ENCODE measurements around the gene ELMO1.

The ELMO1 gene

DNA sequence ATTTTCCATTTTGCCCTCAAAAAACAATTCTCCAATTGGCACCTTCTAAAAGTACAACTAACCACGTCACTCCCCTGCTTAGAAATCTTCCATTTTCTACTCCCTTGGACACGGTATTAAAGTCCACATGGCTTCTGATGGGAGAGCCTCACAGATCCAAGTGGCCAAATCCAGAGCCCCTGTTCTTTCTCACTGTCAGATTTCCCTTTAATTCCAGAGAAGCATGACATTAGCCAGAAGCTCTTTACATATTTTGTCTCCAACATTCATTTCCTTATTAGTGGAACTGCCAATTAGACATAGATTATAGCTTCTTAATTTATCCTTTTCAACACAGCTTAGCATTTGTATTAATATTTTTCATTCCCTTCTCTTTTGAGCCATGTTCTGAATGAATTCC, 118.7 kb downstream of the ELMO1 start:
- no peaks in the 10 kb centered on the region for H3K9me3 Mint-ChIP-seq
- H3K27me3 Mint-ChIP-seq = no peaks in the 10 kb centered on the region
- no peak for ATAC-seq
- no peak overlapping the region for H3K4me3 Mint-ChIP-seq
- H3K4me1 Mint-ChIP-seq = peaks cover 61% of the 10 kb centered on the region
- peak overlapping the region; percentile 51 for H3K27ac Mint-ChIP-seq
- peaks cover 65% of the 10 kb centered on the region for H3K36me3 Mint-ChIP-seq

DNA sequence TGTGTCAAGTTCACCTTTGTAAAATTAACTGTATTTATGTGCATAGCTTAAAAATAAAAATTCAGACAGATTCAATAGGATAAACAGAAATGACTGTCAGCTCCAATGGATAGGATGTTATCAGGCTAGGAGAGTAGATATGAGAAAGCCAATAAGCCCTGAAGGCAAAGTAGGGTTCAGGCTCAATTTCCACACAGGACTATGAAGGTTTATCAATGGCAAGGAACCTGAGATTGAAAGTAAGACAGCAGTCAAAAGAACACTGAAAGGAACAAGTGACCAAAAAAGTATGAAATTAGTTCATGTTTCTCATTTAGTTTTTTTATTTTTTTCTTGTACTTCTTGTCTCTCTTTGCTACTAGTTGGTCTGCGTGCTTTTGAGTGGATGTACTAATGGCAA, 121.4 kb downstream of the ELMO1 start:
- Mint-ChIP-seq H3K4me1 (peaks cover 46% of the 10 kb centered on the region), H3K9me3 (no peaks in the 10 kb centered on the region), H3K27ac (peak overlapping the region; percentile 61), H3K36me3 (peaks cover 63% of the 10 kb centered on the region), H3K4me3 (no peak overlapping the region), H3K27me3 (no peaks in the 10 kb centered on the region)
- no peak for ATAC-seq

DNA sequence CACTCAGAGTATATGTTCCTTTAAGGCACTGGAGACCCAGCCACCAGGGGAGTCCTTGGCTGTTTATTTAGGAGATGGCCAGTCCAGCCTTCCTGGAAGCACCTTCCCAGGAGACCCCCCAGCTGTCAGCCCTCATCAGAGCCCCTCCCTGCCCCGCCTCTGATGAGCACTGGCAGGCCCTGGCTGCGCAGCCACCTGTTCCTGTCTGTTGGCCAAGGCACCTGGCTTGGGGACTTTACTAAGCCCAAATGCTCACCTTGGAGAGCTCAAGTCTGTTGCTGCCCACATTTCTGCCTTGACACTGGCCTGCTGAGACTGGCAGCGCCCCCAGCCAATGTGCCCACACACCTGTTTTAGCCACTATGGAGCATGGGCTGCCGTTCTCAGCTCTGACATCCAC, 124.7 kb downstream of the ELMO1 start:
- H3K36me3 Mint-ChIP-seq = peaks cover 35% of the 10 kb centered on the region
- H3K9me3 Mint-ChIP-seq = no peaks in the 10 kb centered on the region
- H3K4me3 Mint-ChIP-seq = no peak overlapping the region
- ATAC-seq = no peak
- H3K27me3 Mint-ChIP-seq = no peaks in the 10 kb centered on the region
- no peak overlapping the region for H3K27ac Mint-ChIP-seq
- H3K4me1 Mint-ChIP-seq = peaks cover 19% of the 10 kb centered on the region

DNA sequence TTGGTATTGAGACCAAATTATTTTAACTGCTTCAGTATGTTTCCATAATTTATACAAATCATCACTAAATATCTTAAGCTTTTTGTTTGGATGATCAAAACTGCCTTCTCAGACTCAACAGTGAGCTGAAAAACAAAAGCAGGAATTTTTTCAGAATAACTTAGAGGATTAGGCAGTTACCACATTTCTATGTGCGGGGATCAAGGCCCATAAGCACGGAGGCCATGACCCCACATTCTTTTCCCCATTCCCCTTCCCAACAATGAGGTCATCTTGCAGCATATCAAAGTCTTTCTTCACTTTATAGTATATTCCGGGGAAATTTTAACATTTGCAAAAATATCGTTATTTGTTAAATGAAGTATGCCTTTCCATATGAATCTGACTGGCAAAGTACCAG, 125.8 kb downstream of the ELMO1 start:
- H3K36me3 Mint-ChIP-seq = peaks cover 28% of the 10 kb centered on the region
- H3K27ac Mint-ChIP-seq = no peak overlapping the region
- H3K9me3 Mint-ChIP-seq = no peaks in the 10 kb centered on the region
- peaks cover 13% of the 10 kb centered on the region for H3K4me1 Mint-ChIP-seq
- H3K27me3 Mint-ChIP-seq = no peaks in the 10 kb centered on the region
- ATAC-seq = no peak
- H3K4me3 Mint-ChIP-seq = no peak overlapping the region

DNA sequence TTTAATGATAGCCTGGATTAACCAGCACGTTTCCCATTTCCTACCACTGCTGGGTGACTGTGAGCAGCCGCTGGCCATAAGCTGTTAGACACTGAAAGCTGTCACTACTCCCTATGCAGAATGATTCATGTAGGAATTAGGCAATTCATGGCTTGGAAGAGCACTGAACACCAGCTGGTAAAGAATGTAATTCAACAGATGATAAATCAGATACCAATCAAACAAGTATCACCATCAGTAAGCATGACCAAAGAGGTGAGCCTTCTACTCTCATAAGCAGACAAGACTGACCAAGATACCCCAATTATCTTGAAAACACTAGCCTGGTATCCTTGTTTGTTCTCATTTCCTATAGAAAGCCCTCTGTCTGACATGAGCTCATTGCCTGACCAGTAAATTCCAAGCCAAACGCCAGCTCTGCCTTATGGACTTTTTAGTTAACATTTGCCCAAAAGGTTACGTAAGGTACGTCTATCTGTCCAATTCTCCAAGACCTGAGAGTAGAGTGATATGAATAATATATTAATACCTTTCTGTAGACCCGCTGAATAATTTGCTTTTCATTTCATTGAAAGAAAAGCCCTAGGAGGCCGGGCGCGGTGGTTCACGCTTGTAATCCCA, 127.7 kb downstream of the ELMO1 start:
- Mint-ChIP-seq H3K27ac (no peak overlapping the region), H3K27me3 (no peaks in the 10 kb centered on the region), H3K4me3 (no peak overlapping the region), H3K36me3 (peaks cover 31% of the 10 kb centered on the region), H3K9me3 (no peaks in the 10 kb centered on the region), H3K4me1 (peaks cover 16% of the 10 kb centered on the region)
- ATAC-seq = no peak

DNA sequence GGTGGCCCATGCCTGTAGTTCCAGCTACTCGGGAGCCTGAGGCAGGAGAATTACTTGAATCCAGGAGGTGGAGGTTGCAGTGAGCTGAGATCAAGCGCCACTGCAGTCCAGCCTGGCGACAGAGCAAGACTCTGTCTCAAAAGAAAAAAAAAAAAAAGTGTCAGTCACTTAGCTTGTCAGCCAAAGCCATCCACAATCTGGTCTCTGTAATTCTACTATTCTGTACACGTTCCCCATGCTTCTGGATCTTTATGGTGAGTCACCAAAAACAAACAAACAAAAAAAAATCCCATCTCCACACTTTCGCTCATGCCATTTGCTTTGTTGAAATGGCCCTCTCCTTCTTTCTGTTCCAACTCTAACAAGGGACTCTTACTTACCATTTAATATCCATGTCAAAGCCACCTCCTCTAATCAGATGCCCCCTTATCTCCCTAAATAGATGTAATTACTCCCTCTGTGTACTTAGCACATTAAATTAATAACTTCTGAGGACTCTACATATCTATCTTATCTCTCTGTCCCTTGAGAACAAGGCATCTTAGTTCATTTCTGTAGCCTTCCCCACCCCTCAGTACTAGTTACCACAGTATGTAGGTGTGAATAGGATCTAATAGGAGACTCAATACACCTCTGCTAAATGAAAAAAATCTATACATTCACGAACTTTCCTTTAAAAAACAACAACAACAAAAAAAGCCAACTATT, 128.4 kb downstream of the ELMO1 start:
- Mint-ChIP-seq H3K4me1 (peaks cover 17% of the 10 kb centered on the region), H3K4me3 (no peak overlapping the region), H3K27ac (no peak overlapping the region), H3K27me3 (no peaks in the 10 kb centered on the region), H3K9me3 (no peaks in the 10 kb centered on the region), H3K36me3 (peaks cover 24% of the 10 kb centered on the region)
- no peak for ATAC-seq

DNA sequence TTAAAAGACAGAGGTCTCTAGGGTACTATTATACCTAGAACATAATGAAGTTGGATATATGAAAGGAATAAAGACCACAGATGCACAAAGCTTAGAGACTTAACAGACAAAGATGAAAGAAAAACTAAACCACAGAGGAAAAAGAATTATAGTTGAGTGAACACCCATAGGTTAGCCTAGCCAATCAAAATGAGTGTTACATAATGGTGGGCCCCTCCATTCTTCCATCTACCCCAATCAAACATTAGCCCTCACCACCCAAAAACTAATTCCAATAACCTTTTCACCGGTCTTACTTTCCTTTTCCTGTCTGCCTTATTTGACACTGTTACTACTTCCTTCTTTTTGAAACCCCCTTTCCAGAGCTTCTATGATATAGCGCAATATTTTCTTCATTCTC, 130.1 kb downstream of the ELMO1 start:
- peaks cover 21% of the 10 kb centered on the region for H3K4me1 Mint-ChIP-seq
- H3K4me3 Mint-ChIP-seq = no peak overlapping the region
- ATAC-seq = no peak
- peaks cover 20% of the 10 kb centered on the region for H3K36me3 Mint-ChIP-seq
- no peaks in the 10 kb centered on the region for H3K27me3 Mint-ChIP-seq
- H3K27ac Mint-ChIP-seq = no peak overlapping the region
- H3K9me3 Mint-ChIP-seq = no peaks in the 10 kb centered on the region

DNA sequence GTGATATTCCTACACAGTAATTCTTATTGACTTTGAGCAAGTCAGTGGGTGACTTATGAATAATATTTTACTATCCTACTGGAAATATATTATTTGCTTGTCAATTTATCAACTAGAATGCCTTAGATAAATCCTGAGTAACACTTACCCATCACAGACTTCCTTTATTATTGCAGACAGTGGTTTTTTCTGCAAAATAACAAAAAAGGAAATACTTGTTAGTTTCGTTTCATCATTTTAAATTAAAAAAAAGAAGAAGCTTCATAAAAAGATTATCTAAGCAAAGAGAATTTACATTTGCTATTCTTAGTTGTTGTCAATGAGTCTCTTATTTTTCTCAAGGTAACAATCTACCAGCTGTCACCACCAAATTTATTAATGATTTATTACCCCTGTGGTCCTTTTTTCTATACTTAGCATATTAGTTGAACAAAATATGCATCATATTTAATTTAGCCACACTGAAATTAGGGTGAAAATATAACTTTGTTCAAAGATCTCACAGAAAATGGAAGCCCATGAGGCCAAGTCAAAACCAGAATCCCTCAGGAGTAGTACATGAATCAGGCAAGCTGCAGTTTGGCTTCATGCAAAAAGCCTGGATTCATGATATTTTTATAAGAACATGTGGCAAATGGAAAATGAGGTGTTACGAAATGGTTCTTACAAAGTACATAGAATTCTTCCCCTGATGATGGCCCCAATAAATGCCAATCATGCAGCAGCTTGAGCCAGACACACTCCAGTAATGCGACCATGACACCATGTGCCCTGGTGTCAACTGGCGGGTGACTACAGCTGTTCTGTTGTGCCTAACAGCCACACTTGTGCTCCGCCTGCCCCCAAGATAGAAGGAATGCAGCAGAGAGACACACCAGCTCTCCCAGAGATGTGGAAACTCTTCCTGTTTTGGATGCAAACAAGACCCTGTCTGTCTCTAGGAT, 132.6 kb downstream of the ELMO1 start:
- no peak overlapping the region for H3K4me3 Mint-ChIP-seq

DNA sequence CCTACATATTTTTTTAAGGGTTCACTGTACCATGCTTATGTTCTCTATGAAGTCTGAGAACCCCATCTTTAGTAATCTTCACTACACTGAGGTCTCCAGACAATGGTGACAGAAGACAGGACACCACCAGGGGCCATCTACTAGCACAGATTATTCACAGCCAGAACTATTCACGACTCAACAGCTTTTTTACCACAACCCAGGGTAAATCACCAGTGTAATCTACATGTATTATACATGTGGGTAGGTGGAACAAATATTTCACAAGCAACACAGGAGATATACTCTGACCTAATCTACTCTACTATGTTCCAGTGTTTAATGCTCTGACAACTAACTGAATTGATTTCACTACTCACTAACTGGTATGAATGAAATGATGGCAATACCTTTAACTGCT, 136.1 kb downstream of the ELMO1 start:
- Mint-ChIP-seq H3K4me1 (peaks cover 69% of the 10 kb centered on the region), H3K4me3 (no peak overlapping the region), H3K27me3 (no peaks in the 10 kb centered on the region), H3K27ac (peak overlapping the region; percentile 65), H3K9me3 (no peaks in the 10 kb centered on the region), H3K36me3 (peaks cover 59% of the 10 kb centered on the region)
- no peak for ATAC-seq

More for the DNA sequence above, 132.6 kb downstream of the ELMO1 start:
- no peak for ATAC-seq
- Mint-ChIP-seq H3K4me1 (peaks cover 42% of the 10 kb centered on the region), H3K27me3 (no peaks in the 10 kb centered on the region), H3K9me3 (no peaks in the 10 kb centered on the region), H3K36me3 (peaks cover 30% of the 10 kb centered on the region), H3K27ac (peak overlapping the region; percentile 38)

DNA sequence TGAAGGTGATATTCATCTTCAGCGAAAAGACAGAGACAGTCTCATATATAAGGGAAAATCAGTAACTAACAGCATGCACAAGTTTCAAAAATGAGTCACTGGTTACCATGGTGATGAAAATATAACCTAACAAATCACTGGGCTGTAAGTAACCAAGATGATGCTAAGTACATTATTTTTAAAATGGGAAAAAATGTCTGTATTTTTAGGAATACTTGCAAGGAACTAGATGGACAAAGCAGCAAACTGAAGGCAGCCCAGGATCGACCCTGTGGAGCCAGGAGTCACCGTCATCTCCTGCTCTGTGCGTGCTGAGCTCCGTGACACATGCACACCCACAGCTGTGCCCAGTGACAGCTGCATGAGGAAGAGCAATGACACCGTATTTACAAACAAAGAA, 137.3 kb downstream of the ELMO1 start:
- peaks cover 58% of the 10 kb centered on the region for H3K4me1 Mint-ChIP-seq
- no peaks in the 10 kb centered on the region for H3K27me3 Mint-ChIP-seq
- no peaks in the 10 kb centered on the region for H3K9me3 Mint-ChIP-seq
- H3K36me3 Mint-ChIP-seq = peaks cover 62% of the 10 kb centered on the region
- no peak overlapping the region for H3K4me3 Mint-ChIP-seq
- peak; percentile 83 for ATAC-seq
- peak overlapping the region; percentile 69 for H3K27ac Mint-ChIP-seq

DNA sequence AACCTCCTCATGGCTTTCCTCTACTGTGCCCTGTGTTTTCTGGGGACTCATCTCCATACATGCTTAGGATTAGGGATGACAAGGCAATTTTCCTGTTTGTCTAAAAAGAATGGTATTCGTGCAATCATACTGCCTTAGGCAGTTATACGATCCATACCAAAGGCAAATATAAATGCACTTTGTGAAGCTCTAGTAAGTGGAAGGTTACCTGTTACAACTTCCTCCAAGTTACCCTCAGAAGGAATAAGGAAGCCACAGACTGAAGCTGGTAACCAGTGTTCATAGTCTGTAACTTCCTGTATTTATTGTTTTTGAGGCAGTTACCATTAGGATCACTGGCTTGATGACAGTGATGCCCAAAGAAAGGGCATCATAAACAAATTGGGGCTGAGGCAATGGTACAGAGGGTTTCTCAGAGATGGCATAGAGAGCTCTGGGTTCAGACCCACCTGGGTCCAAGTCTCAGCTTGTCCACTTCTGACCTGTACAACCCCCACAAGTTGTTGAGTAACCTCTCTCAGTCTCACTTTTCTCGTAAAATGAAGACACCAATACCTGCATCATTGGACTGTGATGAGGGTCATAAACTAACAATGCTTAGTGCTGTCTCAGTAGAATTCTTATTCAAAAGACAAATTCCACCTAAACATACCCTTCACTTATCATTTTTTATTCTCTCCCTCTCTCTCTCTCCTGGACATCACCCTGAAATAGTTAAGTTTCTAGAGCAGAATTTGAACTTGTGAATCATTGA, 138.2 kb downstream of the ELMO1 start:
- Mint-ChIP-seq H3K36me3 (peaks cover 69% of the 10 kb centered on the region), H3K27me3 (no peaks in the 10 kb centered on the region), H3K4me3 (no peak overlapping the region), H3K4me1 (peaks cover 53% of the 10 kb centered on the region), H3K9me3 (no peaks in the 10 kb centered on the region), H3K27ac (peak overlapping the region; percentile 69)
- ATAC-seq = peak; percentile 82

DNA sequence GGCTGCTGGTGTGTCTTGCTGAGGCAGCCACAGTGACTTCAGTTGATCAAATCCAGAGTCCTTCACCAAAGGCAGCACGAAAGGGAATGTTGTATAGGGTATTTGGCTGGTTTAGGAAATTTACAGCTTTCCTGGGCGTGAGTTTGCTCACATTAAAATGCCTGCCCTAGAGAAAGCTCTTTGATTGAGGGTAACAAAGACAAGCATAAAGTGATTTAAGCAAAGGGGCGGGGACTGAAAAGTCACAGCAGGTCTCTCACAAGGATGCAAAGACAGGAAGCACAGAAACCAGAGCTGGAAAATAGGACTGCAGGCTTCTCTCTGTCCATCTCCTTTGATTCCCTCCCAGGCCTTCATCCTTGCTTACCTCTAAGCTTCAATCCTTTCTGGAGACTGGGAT, 139.2 kb downstream of the ELMO1 start:
- H3K27me3 Mint-ChIP-seq = no peaks in the 10 kb centered on the region
- H3K27ac Mint-ChIP-seq = peak overlapping the region; percentile 22
- peaks cover 77% of the 10 kb centered on the region for H3K36me3 Mint-ChIP-seq
- no peak overlapping the region for H3K4me3 Mint-ChIP-seq
- no peaks in the 10 kb centered on the region for H3K9me3 Mint-ChIP-seq
- H3K4me1 Mint-ChIP-seq = peaks cover 53% of the 10 kb centered on the region
- no peak for ATAC-seq

DNA sequence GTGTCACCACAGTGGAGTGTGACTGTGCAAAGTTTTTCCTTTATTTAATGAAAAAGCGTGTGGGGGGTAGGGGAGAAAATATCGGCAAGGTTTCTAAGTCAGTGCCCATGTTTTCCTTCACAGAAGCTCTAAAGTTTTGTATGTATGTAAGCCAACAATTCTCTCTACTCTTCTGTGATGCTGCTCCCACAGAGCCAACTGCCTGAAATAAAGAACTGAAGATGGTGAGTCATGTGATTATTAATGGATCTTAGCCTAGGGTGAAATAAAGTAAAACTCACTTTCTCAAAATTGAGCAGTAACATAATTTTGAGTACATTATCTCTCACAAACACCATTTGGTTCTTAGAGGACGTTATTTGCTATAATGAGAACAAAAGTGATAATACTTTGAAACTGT, 143.7 kb downstream of the ELMO1 start:
- ATAC-seq = no peak
- Mint-ChIP-seq H3K27ac (no peak overlapping the region), H3K4me1 (peaks cover 29% of the 10 kb centered on the region), H3K36me3 (peaks cover 88% of the 10 kb centered on the region), H3K9me3 (no peaks in the 10 kb centered on the region), H3K27me3 (no peaks in the 10 kb centered on the region), H3K4me3 (no peak overlapping the region)

DNA sequence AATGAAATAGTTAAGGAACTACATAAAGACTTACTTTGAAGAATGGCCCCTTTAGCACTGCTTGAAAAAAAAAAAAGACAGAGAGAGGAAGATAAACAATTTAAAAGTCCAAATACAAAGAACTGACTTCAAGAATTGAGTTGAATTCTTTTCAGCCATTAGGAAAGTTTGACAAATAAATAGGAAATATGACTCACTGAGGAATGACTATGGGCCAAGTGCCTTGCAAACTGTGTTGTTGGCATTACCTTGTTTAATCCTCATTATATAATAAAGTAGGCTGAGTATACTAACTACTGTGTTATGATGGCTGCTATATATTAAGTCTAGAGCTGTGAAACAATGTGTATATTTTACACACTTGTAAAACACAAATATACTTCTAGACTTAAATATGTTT, 151.1 kb downstream of the ELMO1 start:
- no peak overlapping the region for H3K27ac Mint-ChIP-seq
- no peaks in the 10 kb centered on the region for H3K27me3 Mint-ChIP-seq
- peaks cover 14% of the 10 kb centered on the region for H3K4me1 Mint-ChIP-seq
- no peaks in the 10 kb centered on the region for H3K9me3 Mint-ChIP-seq
- no peak for ATAC-seq
- peaks cover 16% of the 10 kb centered on the region for H3K36me3 Mint-ChIP-seq
- H3K4me3 Mint-ChIP-seq = no peak overlapping the region

DNA sequence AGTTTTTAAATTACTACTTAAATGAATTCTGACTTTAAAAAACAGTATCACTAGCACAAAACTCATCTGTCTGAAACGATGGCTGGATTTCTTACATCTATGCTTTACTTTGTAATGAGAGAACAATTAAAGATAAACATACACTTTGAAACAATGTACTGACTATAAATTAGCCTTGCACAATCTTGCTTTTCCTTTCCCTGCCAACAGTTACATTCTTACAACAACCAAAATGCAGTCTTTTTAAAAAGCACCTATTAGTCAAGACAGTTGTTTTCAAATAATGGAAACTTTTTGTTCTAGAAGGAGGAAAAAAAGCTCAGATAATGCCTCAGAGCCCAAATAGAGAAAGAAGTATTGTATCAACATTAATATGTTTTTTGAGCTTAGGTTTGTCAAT, 153.3 kb downstream of the ELMO1 start:
- Mint-ChIP-seq H3K4me3 (no peak overlapping the region), H3K27me3 (no peaks in the 10 kb centered on the region), H3K27ac (no peak overlapping the region), H3K9me3 (no peaks in the 10 kb centered on the region), H3K4me1 (peaks cover 18% of the 10 kb centered on the region), H3K36me3 (no peaks in the 10 kb centered on the region)
- no peak for ATAC-seq

All from stimulated activated memory B cell treated with anti-CD40 and anti-IgM and Interleukin-4, amounts not matched to agents 10 μg/mL and 1 μg/mL and 100 μg/mL, for 72 hours (primary cell).